Measurements from ENCODE around the gene MLH3.
A peak's percentile ranks its signal among the peaks of the same experiment; 100 is the strongest.
"Not testable (repeated sequence)": the region's sequence is repeated elsewhere in the genome, so short reads cannot be mapped to it uniquely, and the experiment has no call there.

The MLH3 gene

DNA sequence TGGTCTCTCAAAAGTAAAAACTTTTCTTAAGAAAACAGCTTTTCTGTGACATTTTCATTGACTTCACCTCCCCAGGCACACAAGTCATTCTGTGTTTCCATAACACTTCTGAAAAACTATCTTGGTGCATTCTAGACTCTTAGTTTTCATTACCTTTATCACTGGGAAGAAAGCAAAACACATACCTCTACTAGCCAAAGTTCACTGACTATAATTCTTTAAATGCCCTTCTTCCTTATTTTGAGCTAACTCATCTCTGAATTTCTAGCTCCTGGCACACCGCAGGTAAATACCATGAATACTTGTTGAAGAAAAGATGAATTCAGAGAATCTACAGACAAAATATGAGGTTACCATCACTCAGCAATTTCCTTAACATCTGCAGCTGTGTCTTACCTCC, 21.1 kb downstream of the MLH3 start:
- DNase-seq = no peak

DNA sequence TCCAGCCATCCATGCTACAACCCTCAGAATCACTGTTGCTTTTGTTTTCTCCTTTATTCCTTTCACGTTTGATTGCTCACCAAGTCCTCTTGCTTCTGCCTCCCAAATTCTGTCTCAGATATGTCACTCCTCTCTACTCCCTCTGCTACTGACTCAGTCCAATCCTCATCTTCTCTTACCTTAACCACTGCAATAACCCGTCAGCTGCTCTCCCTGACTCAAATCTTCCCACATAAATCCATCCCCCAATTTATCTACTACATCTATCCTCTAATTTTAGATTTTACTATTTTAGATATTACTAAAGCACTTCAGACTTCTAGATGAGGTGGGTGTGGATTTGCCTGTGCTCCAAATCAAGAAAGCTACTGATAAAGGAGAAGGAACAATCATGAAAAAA, 25.4 kb downstream of the MLH3 start:
- no peak for DNase-seq

DNA sequence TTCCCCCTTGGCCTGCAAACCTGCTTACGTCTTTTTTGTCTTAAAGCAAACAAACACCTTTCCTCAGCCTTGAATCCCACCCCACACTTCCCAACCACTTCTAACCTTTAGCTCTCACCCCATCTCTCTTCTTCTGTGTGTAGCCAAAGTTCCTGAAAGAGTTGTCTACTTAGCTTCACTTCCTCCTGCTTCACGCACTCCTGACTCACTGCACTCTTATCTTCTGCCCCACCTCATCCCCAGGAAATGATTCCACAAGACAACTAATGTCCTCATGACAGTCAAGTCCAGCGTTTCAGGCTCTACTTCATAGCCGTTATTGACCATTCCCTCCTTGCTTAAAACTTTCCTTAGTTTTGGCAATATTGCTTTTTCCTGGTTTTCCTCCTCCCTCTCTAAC, 26.2 kb downstream of the MLH3 start:
- no peak for DNase-seq

DNA sequence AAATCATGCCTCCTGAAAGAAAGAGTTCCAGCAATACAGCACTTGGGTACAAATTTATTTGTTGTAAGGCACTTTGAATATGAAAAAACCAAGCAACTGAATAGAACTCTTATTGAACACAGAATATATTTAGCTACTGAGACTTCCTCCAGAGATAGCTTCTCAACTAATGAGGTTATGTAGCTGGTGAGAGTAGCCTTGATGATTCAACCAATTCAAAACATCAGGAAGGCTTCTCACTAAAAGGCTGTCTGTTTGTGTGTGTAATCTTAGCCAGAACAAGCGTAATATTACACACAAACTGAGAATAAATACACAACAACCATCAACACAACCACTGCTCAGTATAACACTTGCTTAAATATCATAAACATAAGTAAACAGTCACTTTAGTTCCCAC, 28.2 kb downstream of the MLH3 start:
- DNase-seq = no peak

DNA sequence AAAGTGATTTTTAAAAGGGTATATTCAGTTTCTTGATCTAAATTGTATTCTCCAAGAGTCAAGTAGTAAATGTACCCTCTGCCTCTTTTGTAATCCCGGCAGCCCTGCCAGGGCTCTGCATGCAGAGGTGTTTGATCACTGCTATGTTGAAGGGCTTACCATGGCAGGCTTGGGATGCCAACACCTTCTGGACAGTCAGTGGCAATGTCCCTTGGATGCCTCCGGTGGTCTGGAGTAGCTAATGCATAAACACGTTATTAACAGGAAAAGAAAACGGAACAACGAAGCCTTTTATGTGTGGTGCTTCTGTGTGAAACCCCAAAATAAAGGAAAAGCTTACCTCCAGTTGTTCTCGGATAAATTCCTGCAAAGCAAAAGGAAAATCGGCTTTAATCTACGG, 28.6 kb downstream of the MLH3 start:
- DNase-seq = no peak

DNA sequence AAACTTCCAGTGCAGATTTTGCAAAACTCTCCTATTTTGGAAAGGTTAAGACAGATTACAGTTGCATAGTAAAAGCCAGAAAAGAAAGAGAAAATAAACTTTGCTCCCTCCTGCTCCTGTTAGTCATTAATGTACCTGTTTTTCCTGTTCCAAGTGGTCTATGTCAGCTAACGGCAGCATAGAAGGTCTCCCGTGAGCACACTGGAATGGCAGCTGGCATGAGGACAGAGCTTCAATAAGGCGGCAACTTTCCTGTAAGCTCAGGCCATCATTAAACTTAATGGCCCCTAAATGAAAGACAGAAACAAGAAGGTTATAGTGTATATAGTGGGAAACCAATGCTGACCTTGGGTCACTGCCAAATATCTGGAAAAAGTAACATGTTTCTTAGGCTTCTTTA, 32.6 kb downstream of the MLH3 start:
- DNase-seq = no peak

DNA sequence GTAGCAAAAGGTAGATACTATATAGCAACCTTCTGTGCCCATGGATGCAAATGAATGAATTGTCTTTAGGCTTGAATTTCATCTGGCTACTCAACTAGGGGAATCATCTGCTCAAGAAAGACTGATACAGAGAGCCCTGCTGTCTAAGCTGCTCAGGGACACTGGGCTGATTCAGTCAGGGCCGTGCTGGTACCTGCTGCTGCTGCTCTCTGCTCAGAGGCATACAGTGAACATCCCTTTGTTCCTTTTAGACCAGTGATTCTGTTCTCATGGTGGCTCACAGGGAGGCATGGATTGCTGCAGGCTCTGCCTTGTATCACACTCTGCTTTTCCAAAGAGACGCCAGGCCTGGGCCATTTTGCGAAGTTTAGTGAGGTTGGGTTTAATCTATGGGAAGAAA, 34.5 kb downstream of the MLH3 start:
- DNase-seq = peak in 19 of 51 donors; percentile 2 to 42 (median 19)

DNA sequence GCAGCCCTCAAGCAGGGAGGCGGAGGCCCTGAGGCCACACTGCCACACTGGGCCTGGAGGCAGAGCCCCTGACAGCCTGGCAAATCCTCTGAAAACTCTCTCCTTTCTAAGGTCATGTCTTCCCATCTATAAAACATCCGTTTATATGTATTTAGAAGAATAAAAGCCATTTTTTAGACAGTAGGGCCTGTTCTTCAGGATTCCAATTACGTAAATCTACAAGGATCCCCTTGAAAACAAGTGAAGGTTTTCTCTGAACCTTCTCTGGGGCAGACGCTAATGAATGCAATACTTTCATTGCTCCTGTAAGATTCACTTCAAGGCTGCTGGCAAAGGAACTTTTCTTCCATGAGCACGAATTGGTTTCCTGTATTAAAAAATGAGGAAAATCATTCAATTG, 35.8 kb downstream of the MLH3 start:
- no peak for DNase-seq

DNA sequence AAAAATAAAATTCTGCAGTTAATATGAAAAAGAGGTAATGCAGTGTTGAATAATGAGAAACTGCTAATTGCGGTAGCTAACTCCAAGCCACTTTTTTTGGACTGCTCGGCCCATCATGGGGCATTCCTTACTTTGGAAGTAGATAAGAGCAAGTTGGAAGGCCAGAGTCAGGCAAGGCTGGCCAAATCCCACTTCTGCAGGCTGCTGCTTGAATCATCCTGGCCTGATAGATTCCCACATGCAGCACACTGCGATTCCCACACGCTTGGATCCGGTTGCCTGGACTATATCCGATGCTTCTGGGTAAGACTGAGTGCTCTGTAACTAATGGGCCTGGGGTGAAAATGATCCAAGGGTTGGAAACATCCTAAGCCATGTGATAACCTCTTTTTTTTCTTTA, 38.0 kb downstream of the MLH3 start:
- DNase-seq = no peak

DNA sequence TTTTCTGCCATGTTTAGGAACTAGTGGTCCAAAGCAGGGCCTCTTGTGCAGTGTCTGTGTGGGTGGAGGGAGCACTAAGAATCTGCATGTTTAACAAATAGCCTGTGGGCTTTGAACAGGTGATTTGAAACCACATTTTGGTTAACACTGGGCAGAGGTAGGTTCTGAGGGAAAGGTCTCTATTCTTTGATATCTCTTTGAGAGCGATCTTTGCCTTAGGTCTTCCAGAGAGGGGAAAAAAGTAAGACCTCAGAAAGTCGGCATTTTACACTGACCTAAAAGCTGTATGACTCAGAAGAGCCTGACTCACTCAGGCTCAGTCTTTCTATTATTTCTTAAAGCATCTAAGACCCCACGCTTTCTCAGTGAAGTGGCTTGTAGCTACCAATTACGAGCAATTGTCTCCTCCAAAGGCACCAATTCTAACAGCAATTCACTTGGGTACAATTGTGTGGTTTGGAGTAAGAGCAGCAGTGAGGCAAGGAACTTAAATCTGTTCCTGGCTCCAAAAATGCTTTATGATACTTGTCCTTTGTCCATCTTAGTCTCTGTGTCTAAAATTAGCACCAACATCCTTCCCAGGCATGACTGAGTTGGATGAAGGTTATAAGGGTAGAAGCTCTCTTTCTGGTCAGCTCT, 39.8 kb downstream of the MLH3 start:
- DNase-seq = peak in 1 of 51 donors; percentile 53

DNA sequence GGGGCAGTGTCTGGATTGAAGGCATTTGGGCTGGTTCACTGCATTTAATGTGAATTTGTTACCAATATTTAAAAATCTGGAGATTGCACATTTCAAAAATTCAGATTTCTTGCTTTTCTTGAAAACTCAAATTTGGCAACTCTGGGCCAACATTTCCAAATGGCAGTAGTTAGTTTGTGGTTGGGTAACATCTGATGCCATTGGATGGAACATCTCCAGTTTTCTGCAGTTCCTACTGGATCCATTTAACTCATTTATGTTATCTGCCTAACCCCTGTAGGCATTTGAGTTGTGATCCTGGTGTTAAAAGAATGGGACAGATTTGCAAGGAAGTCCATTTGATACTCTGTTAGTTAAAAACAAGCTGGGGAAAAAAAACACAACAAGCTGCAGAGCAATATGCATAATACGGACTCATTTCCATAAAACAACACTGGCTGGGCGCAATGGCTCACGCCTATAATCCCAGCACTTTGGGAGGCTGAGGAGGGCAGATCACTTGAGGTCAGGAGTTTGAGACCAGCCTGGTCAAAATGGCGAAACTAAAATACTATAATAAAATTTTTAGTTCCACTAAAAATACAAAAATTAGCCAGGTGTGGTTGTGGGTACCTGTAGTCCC, 40.7 kb downstream of the MLH3 start:
- DNase-seq = no peak

DNA sequence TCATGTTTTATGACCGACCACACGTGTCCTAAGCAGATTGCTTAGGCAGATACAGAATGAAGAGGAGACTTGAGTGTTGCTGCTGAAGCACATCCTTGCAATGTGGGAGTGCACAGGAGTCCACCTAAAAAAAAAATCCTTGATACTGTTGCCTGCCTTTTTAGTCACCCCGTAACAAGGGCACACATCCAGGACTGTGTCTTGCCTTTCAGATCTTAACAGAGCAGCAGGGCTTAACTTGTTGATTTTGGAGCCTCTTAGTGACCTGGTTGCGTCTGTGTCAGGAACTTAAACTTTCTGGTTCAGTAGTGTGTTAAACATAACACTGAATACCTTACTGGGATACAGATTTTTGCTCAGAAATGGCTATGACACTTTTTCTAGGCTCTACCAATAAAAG, 42.1 kb downstream of the MLH3 start:
- DNase-seq = no peak

DNA sequence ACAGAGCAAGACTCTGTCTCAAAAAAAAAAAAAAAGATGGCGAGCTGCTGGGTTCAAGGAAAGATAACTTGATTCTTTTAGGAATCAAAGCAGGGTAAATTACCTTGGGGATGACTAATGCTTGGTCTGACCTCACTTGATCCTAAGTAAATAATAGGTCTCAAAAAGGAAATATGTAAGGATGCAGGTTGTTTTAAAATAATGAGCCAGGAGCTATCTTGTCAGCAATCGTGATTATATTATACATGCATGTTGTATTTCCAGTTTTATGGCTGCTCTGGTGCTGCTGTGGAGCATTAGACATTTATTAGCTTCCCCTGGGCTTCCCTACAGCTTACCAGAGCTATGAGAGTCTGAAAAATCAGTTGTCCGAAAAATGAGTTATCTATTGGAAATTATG, 45.9 kb downstream of the MLH3 start:
- no peak for DNase-seq

DNA sequence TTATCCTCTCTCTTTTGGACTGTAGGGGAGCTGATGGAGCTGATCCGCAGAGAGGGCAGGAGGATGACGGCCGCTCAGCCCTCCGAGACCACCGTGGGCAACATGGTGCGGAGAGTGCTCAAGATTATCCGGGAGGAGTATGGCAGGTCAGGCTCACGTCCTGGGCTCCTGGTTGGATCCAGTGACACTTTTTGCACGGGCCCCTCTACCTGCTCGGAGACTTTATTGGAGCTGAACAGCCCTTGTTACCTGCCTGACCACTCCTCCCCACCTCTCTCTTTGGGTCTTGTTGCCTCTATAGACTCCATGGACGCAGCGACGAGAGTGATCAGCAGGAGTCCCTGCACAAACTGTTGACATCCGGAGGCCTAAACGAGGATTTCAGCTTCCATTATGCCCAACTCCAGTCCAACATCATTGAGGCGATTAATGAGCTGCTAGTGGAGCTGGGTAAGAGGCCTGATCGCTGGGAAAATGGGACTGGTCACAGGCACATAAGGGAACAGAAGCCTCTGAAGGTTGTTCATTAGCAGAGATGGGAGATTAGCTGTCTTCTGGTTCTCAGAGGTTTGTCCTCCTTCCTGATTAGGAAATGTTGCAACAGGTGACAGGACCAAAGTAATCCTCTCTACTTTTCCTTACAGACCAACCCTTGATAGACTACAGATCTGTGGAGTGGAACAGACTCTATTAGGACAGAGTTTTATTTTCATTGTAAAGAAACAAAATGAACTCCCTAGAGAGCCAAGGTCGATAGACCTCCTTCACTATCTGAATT, 47.8 kb downstream of the MLH3 start:
- DNase-seq = peak in 1 of 51 donors; percentile 50

DNA sequence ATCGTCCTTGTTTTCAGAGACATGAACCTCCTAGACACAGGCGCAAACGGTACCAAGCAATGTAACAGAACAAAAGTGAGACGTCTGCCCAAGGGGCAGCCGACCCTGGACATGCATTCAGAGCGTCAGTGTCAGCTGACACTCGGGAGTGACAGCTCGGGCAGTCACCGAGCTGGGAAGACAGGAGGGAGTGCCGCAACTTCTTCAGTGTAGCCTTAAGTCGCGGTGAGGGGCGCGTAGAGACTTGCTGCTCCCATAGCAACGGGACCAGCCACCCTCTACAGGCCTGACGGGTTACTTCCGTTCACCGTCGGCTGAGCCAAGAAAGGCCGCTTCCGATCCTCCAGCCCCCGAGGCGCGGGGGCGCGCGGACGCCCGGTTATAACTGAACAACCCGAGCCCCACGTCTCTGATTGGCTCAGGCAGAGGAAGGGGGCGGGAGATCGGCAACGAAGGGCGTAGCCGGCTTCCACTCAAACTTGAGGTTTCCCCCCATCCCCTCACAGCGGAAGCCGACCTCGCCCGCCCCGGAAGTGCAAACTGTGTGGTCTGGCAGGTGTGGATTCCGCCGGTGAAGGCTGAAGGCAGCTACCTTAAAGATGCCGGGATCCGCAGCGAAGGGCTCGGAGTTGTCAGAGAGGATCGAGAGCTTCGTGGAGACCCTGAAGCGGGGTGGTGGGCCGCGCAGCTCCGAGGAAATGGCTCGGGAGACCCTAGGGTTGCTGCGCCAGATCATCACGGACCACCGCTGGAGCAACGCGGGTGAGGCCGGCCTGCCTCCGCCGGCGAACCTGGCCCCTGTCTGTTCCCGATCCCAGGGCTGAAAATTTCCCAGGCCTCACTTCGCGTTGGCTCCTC, 48.6 kb downstream of the MLH3 start, which contains the start of gene EIF2B2:
Gene EIF2B2 (plus strand): TSS at position 530 of the 858 bp plus-strand sequence. CDS start 70 bp downstream, at position 600.
- DNase-seq = peak; percentile 50 to 98 (median 95)

DNA sequence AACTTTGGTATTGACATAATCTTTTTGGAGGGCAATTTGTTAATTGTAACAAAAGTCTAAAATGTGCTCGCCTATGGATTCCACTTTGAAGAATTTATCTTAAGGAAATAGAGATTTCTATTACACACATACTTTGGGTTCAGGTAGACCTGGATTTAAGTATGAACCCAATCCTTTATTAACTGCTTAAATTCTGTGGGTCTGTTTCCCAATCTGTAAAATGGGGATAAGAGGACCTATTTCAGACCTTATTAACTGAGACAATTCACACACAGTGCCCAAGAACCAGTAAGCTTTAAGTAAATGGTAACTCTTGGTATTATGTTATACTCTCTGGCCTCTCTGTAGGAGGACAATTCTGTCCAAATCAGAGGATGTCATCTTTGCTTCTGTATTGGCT, 49.4 kb downstream of the MLH3 start:
- DNase-seq = no peak

DNA sequence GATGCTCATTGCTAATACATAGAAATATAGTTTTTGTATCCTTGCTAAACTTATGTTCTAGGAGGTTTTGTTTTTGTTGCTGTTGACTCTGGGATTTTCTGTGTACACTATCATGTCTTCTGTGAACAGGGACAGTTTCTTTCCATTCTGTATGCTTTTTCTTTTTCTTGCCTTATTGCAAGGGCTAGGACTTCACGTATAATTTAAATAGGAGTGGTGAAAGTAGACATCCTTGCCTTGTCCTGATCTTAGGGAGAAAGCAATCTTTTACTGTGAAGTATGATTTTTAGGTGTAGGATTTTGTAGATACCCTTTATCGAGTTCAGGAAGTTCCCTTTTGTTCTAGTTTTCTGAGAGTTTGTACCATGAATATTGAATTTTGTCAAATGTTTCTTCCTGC, 50.0 kb downstream of the MLH3 start:
- DNase-seq = no peak

DNA sequence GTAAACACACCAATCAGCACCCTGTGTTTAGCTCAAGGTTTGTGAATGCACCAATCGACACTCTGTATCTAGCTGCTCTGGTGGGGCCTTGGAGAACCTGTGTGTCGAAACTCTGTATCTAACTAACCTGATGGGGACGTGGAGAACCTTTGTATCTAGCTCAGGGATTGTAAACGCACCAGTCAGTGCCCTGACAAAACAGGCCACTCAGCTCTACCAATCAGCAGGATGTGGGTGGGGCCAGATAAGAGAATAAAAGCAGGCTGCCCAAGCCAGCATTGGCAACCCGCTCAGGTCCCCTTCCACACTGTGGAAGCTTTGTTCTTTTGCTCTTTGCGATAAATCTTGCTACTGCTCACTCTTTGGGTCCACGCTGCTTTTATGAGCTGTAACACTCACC, 55.5 kb downstream of the MLH3 start:
- not testable (repeated sequence) for DNase-seq

DNA sequence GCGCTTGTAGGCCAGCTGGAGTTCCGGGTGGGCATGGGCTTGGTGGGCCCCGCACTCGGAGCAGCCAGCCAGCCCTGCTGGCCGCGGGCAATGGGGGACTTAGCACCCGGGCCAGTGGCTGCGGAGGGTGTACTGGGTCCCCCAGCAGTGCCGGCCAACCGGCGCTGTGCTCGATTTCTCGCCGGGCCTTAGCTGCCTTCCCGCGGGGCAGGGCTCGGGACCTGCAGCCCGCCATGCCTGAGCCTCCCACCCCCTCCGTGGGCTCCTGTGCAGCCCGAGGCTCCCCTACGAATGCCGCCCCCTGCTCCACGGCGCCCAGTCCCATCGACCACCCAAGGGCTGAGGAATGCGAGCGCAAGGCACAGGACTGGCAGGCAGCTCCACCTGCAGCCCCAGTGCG, 57.1 kb downstream of the MLH3 start:
- not testable (repeated sequence) for DNase-seq

DNA sequence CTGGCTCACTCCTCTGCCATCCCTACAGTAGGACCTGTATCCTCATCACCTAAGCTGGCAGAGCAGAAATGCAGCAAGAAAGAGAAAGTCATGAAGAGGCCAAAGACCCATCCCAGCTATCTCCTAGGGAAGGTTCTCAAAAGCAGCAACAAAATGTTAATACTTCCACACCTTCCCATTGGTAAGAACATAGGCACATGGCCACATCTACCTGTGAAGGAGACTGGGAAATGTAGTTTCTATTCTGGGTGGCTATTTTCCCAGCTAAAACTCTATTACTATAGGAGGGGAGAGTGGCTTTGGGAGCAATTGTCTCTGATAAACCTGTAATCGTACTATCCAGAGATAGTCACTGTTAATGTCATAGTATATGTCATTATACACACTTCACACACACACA, 62.3 kb downstream of the MLH3 start:
- no peak for DNase-seq

DNA sequence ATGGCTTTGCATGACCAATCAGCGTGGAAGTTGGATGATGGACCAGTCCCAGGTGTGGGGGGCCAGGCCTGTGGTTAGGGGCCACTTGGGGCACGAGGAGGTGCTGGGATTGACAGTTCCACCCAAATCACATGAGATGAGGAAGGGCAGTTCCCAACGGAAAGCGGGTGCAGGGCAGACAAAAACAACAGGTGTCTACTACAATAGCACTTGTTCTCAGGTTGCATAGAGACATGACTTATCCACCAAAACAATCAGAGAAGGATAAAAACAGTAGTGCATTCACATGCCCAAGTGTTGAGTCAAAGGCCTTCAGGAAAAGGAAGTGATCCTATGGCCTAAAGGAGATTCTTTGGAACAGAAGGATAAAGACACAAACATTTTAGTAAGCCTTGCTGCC, 63.1 kb downstream of the MLH3 start:
- no peak for DNase-seq

DNA sequence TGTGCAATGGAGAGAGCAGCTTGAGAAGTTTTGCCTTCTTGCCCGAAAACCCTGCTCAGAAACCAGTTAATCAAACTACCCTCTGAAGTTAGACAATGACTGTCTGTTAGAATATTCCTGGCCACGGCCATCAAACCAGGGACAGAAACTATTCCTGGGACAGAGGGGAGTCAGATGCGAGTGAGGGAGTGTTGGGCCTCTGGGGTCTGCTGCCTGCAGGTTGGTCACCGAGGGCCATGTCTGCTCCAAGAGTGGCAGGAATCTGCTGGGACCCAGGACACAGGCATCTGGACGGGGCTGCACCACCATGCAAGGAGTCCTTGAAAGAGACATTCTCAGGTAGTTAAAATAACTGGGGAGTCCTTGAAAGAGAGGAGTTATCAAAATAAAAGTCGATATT, 65.5 kb downstream of the MLH3 start:
- DNase-seq = no peak
